Spleen (tissue), 7 donors: Measurements from ENCODE around the gene OTOG.

ENCODE experiments used
- POLR2A ChIP-seq, 3 donors: fragments of 450-650 bp; IDR thresholded peaks; one replicate each; pipeline ENCODE4 v1.5.1; 2017; ENCODE audit warnings: antibody characterized with exemption in 3 of 3, mild to moderate bottlenecking in 1 of 3
- POLR2AphosphoS5 ChIP-seq, 3 donors: sonication (generic); formaldehyde crosslinking; IDR thresholded peaks; one replicate each; pipeline ENCODE4 v1.5.1; 2017; ENCODE audit warnings: antibody characterized with exemption in 3 of 3
- TF ChIP-seq, protein P1 (sequence below), 11 experiments: fragments of 200-600 bp in 7 of 11; fragments of 450-650 bp in 4 of 11; sonication (generic) in 4 of 11; IDR thresholded peaks in 8 of 11; conservative IDR thresholded peaks in 3 of 11; 1 replicate in 7 of 11; 2 replicates in 4 of 11; pipeline versions ENCODE4 v1.4.0 to v1.8.0; 2016 to 2021; ENCODE audit warnings: antibody characterized with exemption in 11 of 11, inconsistent platforms in 4 of 11, mild to moderate bottlenecking in 1 of 11
- donor health status: DM: no; HTN: no; CAD: no; lungs with moderate emphysema.
- donor health status: DM: no; HTN: no; CAD: no.
- donor health status: DM: no; HTN: no; CAD: no.

DNA sequence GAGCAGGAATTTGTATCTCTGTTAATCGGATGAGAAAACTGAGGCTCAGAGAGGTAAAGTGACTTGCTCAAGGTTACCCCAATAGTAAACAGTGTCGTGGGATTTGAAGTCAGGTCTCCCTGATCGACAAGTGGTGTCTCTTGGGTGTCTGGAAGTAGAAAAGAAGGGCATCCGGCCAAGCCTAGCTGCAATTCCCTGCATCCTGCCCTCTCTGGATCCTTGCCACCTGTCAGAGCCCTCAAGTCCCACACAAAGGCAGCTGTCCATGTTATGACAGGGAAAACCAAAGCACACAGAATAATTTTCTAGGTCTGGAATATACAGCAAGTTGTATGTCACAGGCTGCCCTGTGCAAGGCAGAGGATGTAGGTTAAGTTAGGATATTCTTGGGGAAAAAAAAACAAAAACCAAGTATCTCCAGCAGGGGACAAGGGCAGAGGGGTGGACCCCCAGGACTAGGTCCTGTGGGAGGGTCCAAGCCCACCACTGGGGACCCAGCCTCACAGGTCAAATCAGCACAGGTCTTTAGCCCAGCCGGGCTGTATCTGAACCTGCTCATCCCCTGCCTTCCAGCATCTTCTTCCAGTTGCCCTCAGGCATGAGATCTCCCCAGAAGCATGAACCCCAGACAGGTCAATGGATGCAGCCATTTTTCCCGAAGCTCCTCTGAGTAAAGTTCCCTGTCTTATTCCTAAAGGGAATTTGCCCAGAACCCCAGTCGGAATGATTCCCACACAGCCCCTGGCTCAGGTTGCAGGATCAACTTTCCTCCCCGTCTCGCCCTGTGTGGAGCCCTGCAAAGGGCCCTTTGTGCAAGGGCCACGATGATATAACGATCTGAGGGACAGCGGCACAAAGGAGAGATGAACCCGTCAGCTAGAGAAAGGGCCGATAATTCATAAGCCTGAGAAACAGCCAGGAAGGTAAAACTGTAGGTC lies 17.9 kb upstream of the OTOG start:
- TF ChIP-seq, protein P1, sequence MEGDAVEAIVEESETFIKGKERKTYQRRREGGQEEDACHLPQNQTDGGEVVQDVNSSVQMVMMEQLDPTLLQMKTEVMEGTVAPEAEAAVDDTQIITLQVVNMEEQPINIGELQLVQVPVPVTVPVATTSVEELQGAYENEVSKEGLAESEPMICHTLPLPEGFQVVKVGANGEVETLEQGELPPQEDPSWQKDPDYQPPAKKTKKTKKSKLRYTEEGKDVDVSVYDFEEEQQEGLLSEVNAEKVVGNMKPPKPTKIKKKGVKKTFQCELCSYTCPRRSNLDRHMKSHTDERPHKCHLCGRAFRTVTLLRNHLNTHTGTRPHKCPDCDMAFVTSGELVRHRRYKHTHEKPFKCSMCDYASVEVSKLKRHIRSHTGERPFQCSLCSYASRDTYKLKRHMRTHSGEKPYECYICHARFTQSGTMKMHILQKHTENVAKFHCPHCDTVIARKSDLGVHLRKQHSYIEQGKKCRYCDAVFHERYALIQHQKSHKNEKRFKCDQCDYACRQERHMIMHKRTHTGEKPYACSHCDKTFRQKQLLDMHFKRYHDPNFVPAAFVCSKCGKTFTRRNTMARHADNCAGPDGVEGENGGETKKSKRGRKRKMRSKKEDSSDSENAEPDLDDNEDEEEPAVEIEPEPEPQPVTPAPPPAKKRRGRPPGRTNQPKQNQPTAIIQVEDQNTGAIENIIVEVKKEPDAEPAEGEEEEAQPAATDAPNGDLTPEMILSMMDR (IDR thresholded peaks at IDR 0.05 in 8 of 11, conservative IDR thresholded peaks at IDR 0.05 in 3 of 11), result no peak
- TF ChIP-seq POLR2AphosphoS5 (IDR thresholded peaks at IDR 0.05) (no peak), POLR2A (IDR thresholded peaks at IDR 0.05) (no peak)
